H1 (cell line): ENCODE measurements around the gene OR2T27. TPM values are rescaled to one million over a fixed set of nuclear protein-coding genes. Genes with fewer than 3 reads are reported as not detected.

ENCODE experiments used
- CTCF ChIA-PET: fragments of 300-600 bp; sonication (Branson Sonifier 250); formaldehyde crosslinking; loops from one replicate; lab custom pipeline; 2021; ENCODE audit not compliant: partially characterized antibody; lab: Charles Lee
- POLR2A ChIA-PET: fragments of 300-600 bp; sonication (Branson Sonifier 250); formaldehyde crosslinking; loops from one replicate; lab custom pipeline; 2021; ENCODE audit warnings: inconsistent platforms; ENCODE audit not compliant: partially characterized antibody; lab: Charles Lee
- DNase-seq, 2 experiments: peaks; one replicate each; pipeline versions ENCODE4 v3.0.0 to v3.0.0-alpha.2; 2010 to 2022; ENCODE audit warnings: low spot score in 2 of 2, low read depth in 1 of 2, mixed read lengths in 1 of 2
- FAIRE-seq: peaks from 2 replicates; lab custom pipeline; 2011; peaks lifted over from hg19 to GRCh38; lab: Jason Lieb, UNC
- H2AFZ ChIP-seq: 2 replicates; pipeline ENCODE4 v1.8.1; 2012; ENCODE audit warnings: low read length, inconsistent platforms
- H2AK5ac ChIP-seq: 2 replicates; pipeline ENCODE4 v1.6.1; 2013; ENCODE audit warnings: low read depth, low read length
- H2BK120ac ChIP-seq: replicated peaks from 2 replicates; pipeline ENCODE3; 2013; ENCODE audit warnings: low read depth, low read length, inconsistent platforms
- H2BK12ac ChIP-seq: 2 replicates; pipeline ENCODE4 v1.6.1; 2013; ENCODE audit warnings: low read depth, low read length
- H2BK15ac ChIP-seq: 2 replicates; pipeline ENCODE4 v1.6.1; 2013; ENCODE audit warnings: low read length
- H2BK20ac ChIP-seq: 2 replicates; pipeline ENCODE4 v1.6.1; 2013; ENCODE audit warnings: low read length
- H2BK5ac ChIP-seq: 2 replicates; pipeline ENCODE4 v1.6.1; 2013; ENCODE audit warnings: low read depth, low read length
- H3K14ac ChIP-seq: 2 replicates; pipeline ENCODE4 v1.6.1; 2013; ENCODE audit warnings: inconsistent platforms; ENCODE audit not compliant: insufficient read length
- H3K18ac ChIP-seq: 2 replicates; pipeline ENCODE4 v1.6.1; 2013; ENCODE audit warnings: low read length; ENCODE audit errors: extremely low read depth
- H3K23ac ChIP-seq: 2 replicates; pipeline ENCODE4 v1.6.1; 2013; ENCODE audit warnings: inconsistent platforms; ENCODE audit not compliant: insufficient read length
- H3K23me2 ChIP-seq: 2 replicates; pipeline ENCODE4 v1.6.1; 2013; ENCODE audit warnings: low read depth, low read length
- H3K27ac ChIP-seq: 2 replicates; pipeline ENCODE4 v1.6.1; 2011; ENCODE audit warnings: low read depth, low read length, inconsistent platforms
- H3K27me3 ChIP-seq, 4 experiments: replicated peaks in 1 of 4; 1 replicate in 1 of 4; 2 replicates in 3 of 4; pipeline versions ENCODE4 v1.6.1 to v1.8.1; 2011 to 2013; ENCODE audit warnings: low read length in 3 of 4, mild to moderate bottlenecking in 3 of 4, inconsistent platforms in 2 of 4, mixed read lengths in 2 of 4, moderate library complexity in 1 of 4; ENCODE audit not compliant: control insufficient read depth in 3 of 4, insufficient read depth in 3 of 4; ENCODE audit errors: extremely low read depth in 1 of 4
- H3K36me3 ChIP-seq, 4 experiments: 2 replicates each; pipeline versions ENCODE4 v1.6.1 to v1.8.1; 2011 to 2013; ENCODE audit warnings: mild to moderate bottlenecking in 4 of 4, low read length in 3 of 4, moderate library complexity in 2 of 4, control low read depth in 1 of 4, inconsistent platforms in 1 of 4; ENCODE audit not compliant: insufficient read depth in 4 of 4, control insufficient read depth in 2 of 4
- H3K4ac ChIP-seq: replicated peaks from 2 replicates; pipeline ENCODE3; 2013; ENCODE audit warnings: low read length, low read depth, mixed read lengths, inconsistent platforms; ENCODE audit not compliant: insufficient read length
- H3K4me1 ChIP-seq, 4 experiments: replicated peaks in 1 of 4; 1 replicate in 1 of 4; 2 replicates in 3 of 4; pipeline versions ENCODE4 v1.6.1 to v1.8.1; 2011 to 2013; ENCODE audit warnings: low read length in 3 of 4, inconsistent platforms in 2 of 4, mixed read lengths in 1 of 4; ENCODE audit not compliant: insufficient read depth in 4 of 4, control insufficient read depth in 3 of 4
- H3K4me2 ChIP-seq, 2 experiments: 2 replicates each; pipeline versions ENCODE4 v1.6.1 to v1.8.1; 2011 to 2013; ENCODE audit warnings: low read depth in 2 of 2, low read length in 2 of 2, control low read depth in 1 of 2, inconsistent platforms in 1 of 2, mild to moderate bottlenecking in 1 of 2; ENCODE audit not compliant: insufficient read depth in 1 of 2
- H3K4me3 ChIP-seq, 4 experiments: fragments of 200-600, 300-600 bp in 1 of 4; sonication (generic), shearing (Covaris generic), sonication (Bioruptor Twin) in 1 of 4; 2 replicates each; pipeline versions ENCODE4 v1.5.1 to v1.8.1; 2011 to 2016; ENCODE audit warnings: low read length in 4 of 4, low read depth in 3 of 4, control low read depth in 2 of 4, inconsistent platforms in 2 of 4, mild to moderate bottlenecking in 2 of 4, mixed read lengths in 1 of 4, moderate library complexity in 1 of 4; ENCODE audit not compliant: insufficient read depth in 2 of 4; ENCODE audit errors: extremely low read depth in 1 of 4
- H3K56ac ChIP-seq: replicated peaks from 2 replicates; pipeline ENCODE3; 2013; ENCODE audit warnings: low read depth, mild to moderate bottlenecking, mixed read lengths, low read length, inconsistent platforms; ENCODE audit not compliant: insufficient read length
- H3K79me1 ChIP-seq: 2 replicates; pipeline ENCODE4 v1.6.1; 2013; ENCODE audit warnings: low read depth, low read length, control low read depth
- H3K79me2 ChIP-seq, 2 experiments: 2 replicates each; pipeline versions ENCODE4 v1.6.1 to v1.8.1; 2012 to 2013; ENCODE audit warnings: low read length in 2 of 2, mild to moderate bottlenecking in 2 of 2, inconsistent platforms in 1 of 2; ENCODE audit not compliant: insufficient read depth in 2 of 2, control insufficient read depth in 1 of 2
- H3K9ac ChIP-seq, 4 experiments: replicated peaks in 1 of 4; 1 replicate in 1 of 4; 2 replicates in 3 of 4; pipeline versions ENCODE4 v1.6.1 to v1.8.1; 2011 to 2013; ENCODE audit warnings: low read depth in 3 of 4, low read length in 3 of 4, control low read depth in 2 of 4, mild to moderate bottlenecking in 2 of 4, moderate library complexity in 2 of 4, inconsistent platforms in 1 of 4; ENCODE audit errors: extremely low read depth in 1 of 4
- H3K9me3 ChIP-seq, 2 experiments: 2 replicates each; pipeline versions ENCODE4 v1.6.1 to v1.8.1; 2012 to 2013; ENCODE audit warnings: mild to moderate bottlenecking in 2 of 2, moderate library complexity in 2 of 2, control low read depth in 1 of 2, inconsistent platforms in 1 of 2, low read depth in 1 of 2, low read length in 1 of 2, mixed read lengths in 1 of 2; ENCODE audit not compliant: insufficient read depth in 2 of 2
- H4K20me1 ChIP-seq, 2 experiments: replicated peaks in 1 of 2; 2 replicates each; pipeline versions ENCODE3 to v1.8.1; 2011 to 2013; ENCODE audit warnings: inconsistent platforms in 2 of 2, low read length in 2 of 2, mild to moderate bottlenecking in 1 of 2; ENCODE audit not compliant: insufficient read depth in 2 of 2, control insufficient read depth in 1 of 2
- H4K5ac ChIP-seq: 2 replicates; pipeline ENCODE4 v1.6.1; 2013; ENCODE audit warnings: low read length, low read depth, mixed read lengths, inconsistent platforms; ENCODE audit not compliant: insufficient read length
- H4K8ac ChIP-seq: 2 replicates; pipeline ENCODE4 v1.8.0; 2013; ENCODE audit warnings: mild to moderate bottlenecking, moderate library complexity, low read length, inconsistent platforms; ENCODE audit not compliant: insufficient read depth; ENCODE audit errors: extremely low read depth
- H4K91ac ChIP-seq: replicated peaks from 2 replicates; pipeline ENCODE3; 2013; ENCODE audit warnings: low read length, mixed read lengths, inconsistent platforms; ENCODE audit not compliant: insufficient read length
- BCL11A ChIP-seq, 2 experiments: IDR thresholded peaks; one replicate each; pipeline ENCODE4 v1.6.1; 2011; ENCODE audit warnings: low read depth in 2 of 2, low read length in 2 of 2, mild to moderate bottlenecking in 2 of 2
- CEBPB ChIP-seq: IDR thresholded peaks from 2 replicates; pipeline ENCODE4 v1.6.1; 2012; ENCODE audit warnings: low read depth, low read length
- JUND ChIP-seq: IDR thresholded peaks from 2 replicates; pipeline ENCODE4 v1.6.1; 2011; ENCODE audit warnings: mild to moderate bottlenecking, improper control_type of control experiment, low read length
- KDM5A ChIP-seq: fragments of 200-600 bp; IDR thresholded peaks from 2 replicates; pipeline ENCODE4 v1.7.1; 2012; ENCODE audit warnings: mild to moderate bottlenecking, low read length, inconsistent platforms, mixed read lengths
- WGBS, 2 experiments: shearing (Covaris generic) in 1 of 2; methylation state at CpG; one replicate each; pipeline versions ENCODE4 v1.1.6 to v1.1.7; 2013 to 2015; ENCODE audit warnings: low lambda C conversion rate in 2 of 2, mixed read lengths in 2 of 2, inconsistent platforms in 1 of 2, low coverage in 1 of 2, missing lambda C conversion rate in 1 of 2; ENCODE audit not compliant: insufficient replicate concordance in 2 of 2, insufficient coverage in 1 of 2, insufficient read length in 1 of 2; ENCODE audit errors: extremely low coverage in 1 of 2, missing lambda C conversion rate in 1 of 2; 5-methylcytosine and 5-hydroxymethylcytosine counted together
- polyA plus RNA-seq, 7 experiments: library from polyadenylated mRNA; depleted of rRNA in 3 of 7; stranded (reverse) in 5 of 7; unstranded in 2 of 7; fragments of >200 nt in 5 of 7; fragments of 200-250 nt in 2 of 7; gene quantifications; 1 replicate in 5 of 7; 2 replicates in 1 of 7; 4 replicates in 1 of 7; pipeline versions ENCODE4 v1.2.1 to v1.2.3, GENCODE V29; 2011 to 2013; ENCODE audit warnings: missing spikeins in 2 of 7, mixed read lengths in 2 of 7
- total RNA-seq: library from RNA; stranded (reverse); fragmentation: NEBNext Ultra II Directional; extraction: Animal tissue kit (Norgen Biotek cat#: 25700); gene quantifications from 2 replicates; pipeline ENCODE4 v1.2.1, GENCODE V29; 2021

The OR2T27 gene
- total and polyA plus RNA-seq, 2 of the 8 experiments (the other 6 are each of a cell fraction or from before 2014, with no cell fraction given): not detected

- FAIRE-seq (no peak), DNase-seq (no peak)
- Histone ChIP-seq H3K23ac (no peak overlapping the region), H2BK15ac (no peak overlapping the region), H2BK20ac (no peak overlapping the region), H3K4me2 (no peak overlapping the region), H3K23me2 (no peaks in the 10 kb centered on the region), H4K91ac (no peak overlapping the region), H3K4me1 (no peaks in the 10 kb centered on the region), H3K36me3 (no peaks in the 10 kb centered on the region), H4K20me1 (no peaks in the 10 kb centered on the region), H2AK5ac (no peak overlapping the region), H4K5ac (no peak overlapping the region), H3K4ac (no peak overlapping the region), H3K56ac (no peak overlapping the region), H3K18ac (no peak overlapping the region), H3K9me3 (peaks cover 48 to 52% of the 10 kb centered on the region in 2 experiments), H2AFZ (no peak overlapping the region), H2BK120ac (no peak overlapping the region), H3K79me1 (no peaks in the 10 kb centered on the region), H3K9ac (no peak overlapping the region), H3K14ac (no peak overlapping the region), H4K8ac (no peak overlapping the region), H3K27ac (no peak overlapping the region), H2BK5ac (no peak overlapping the region), H2BK12ac (no peak overlapping the region), H3K4me3 (no peak overlapping the region), H3K27me3 (no peaks in the 10 kb centered on the region), H3K79me2 (no peaks in the 10 kb centered on the region)
- 69% methylated on average over 3 of the region's 3 CpGs; no CpG with 5 or more reads in 1 of the 2 experiments for WGBS, 2 experiments
- CTCF ChIA-PET: no interaction called here
- POLR2A ChIA-PET: no interaction called here
- TF ChIP-seq BCL11A (IDR thresholded peaks at IDR 0.05; ENCODE audit: low read depth in 2 of 2, low read length in 2 of 2) (no peak), KDM5A (no peak), CEBPB (no peak), JUND (no peak)
Observed at GRCh38 chr1:248686815-248687214, 31.5 kb upstream of the OR2T27 start.
